ENCODE measurements around the gene TIAM1.

The TIAM1 gene

DNA sequence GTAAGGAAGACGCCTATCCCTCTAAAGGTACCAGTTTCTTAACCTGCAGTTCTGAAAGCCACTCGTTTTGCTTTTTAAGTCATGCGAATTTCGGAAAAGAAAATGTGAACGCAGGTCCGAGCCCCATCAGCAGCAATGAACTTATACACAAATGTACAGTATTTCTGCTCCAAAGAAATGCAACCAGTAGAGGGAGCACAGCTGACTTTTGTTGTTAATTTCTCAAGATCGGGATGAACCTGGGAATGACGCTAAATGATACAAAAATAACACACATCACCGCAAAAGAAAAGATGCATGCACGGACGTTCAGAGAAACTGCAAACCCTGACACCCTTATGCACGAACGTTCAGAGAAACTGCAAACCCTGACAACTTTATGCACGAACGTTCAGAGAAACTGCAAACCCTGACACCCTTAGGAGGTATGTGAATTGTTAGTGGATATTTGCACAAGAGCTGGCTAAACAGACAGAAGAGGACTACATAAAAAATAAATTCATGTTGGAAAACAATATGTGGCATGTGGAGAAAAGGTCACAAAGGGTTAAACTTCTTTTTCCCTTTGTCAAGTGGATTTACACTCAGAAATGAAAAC is 3.5 kb upstream of the TIAM1 start:
- peaks cover 0 to 3% (median 0%) of the 10 kb centered on the region in 5 experiments for H3K9me3 ChIP-seq (ENCODE audit: control extremely low read depth in 1 of 5, control insufficient read depth in 4 of 5, insufficient read depth in 2 of 5, low read depth in 1 of 5, low read length in 4 of 5)
- peaks cover 2 to 23% (median 18%) of the 10 kb centered on the region in 4 experiments for H3K4me1 ChIP-seq (ENCODE audit: control extremely low read depth in 1 of 4, control insufficient read depth in 4 of 4, insufficient read depth in 4 of 4, low read length in 3 of 4)
- POLR2A ChIA-PET, result no interaction called here
- H3K36me3 ChIP-seq (ENCODE audit: control insufficient read depth in 4 of 4, insufficient read depth in 4 of 4, low read length in 3 of 4), result no peaks in the 10 kb centered on the region
- 92% methylated on average over 10 of the region's 15 CpGs for WGBS (ENCODE audit: insufficient coverage)
- no peak overlapping the region for H3K4me3 ChIP-seq (ENCODE audit: control insufficient read depth in 1 of 7, extremely low read depth in 1 of 7, insufficient read depth in 4 of 7, low read depth in 2 of 7, low read length in 6 of 7)
- no peak for DNase-seq
- peaks cover 0 to 36% (median 7%) of the 10 kb centered on the region in 5 experiments for H3K27me3 ChIP-seq (replicated peaks in 2 of 5; ENCODE audit: control insufficient read depth in 4 of 5, insufficient read depth in 5 of 5, low read length in 4 of 5)
- no peak overlapping the region for H3K27ac ChIP-seq (ENCODE audit: insufficient read depth in 1 of 2, low read depth in 1 of 2, low read length in 2 of 2, poor library complexity in 1 of 2, severe bottlenecking in 2 of 2)
- CTCF ChIA-PET, result interaction anchor here (1.0 kb wide), 2 partner anchors 9 to 33 kb away, joined by 3 read pairs; no protein-coding TSS in a partner anchor

DNA sequence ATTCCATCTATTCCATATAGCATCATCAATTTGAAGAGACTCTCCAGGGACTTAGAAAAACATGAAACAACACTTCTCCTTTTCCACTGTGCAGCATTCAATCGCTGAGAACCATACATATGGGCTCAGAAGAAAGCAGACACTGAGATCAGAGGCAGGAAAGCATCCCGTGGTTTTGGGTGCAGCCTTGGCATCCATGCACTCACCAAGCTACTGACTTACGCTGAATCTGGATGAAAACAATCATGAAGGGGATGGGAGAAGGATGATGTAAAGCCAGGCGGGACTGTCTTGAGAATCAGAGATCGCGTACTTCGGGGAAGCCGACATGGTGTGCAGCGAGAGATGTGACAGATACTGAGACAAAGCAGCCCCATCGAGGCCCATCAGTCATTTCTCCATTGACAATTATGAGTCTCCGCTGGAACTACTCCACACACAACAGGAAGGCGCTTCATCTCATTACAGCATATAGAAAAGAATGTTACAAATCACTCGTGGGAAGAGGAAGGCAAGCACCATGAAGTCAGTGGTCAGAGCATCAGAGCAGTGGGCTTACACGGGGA is 2.3 kb upstream of the TIAM1 start:
- POLR2A ChIA-PET, result no interaction called here
- Histone ChIP-seq H3K4me1 (ENCODE audit: control extremely low read depth in 1 of 4, control insufficient read depth in 4 of 4, insufficient read depth in 4 of 4, low read length in 3 of 4) (peaks cover 2 to 34% (median 18%) of the 10 kb centered on the region in 4 experiments), H3K36me3 (ENCODE audit: control insufficient read depth in 4 of 4, insufficient read depth in 4 of 4, low read length in 3 of 4) (no peaks in the 10 kb centered on the region), H3K27ac (ENCODE audit: insufficient read depth in 1 of 2, low read depth in 1 of 2, low read length in 2 of 2, poor library complexity in 1 of 2, severe bottlenecking in 2 of 2) (no peak overlapping the region), H3K4me3 (ENCODE audit: control insufficient read depth in 1 of 7, extremely low read depth in 1 of 7, insufficient read depth in 4 of 7, low read depth in 2 of 7, low read length in 6 of 7) (no peak overlapping the region), H3K27me3 (replicated peaks in 2 of 5; ENCODE audit: control insufficient read depth in 4 of 5, insufficient read depth in 5 of 5, low read length in 4 of 5) (peaks cover 0 to 42% (median 9%) of the 10 kb centered on the region in 5 experiments), H3K9me3 (ENCODE audit: control extremely low read depth in 1 of 5, control insufficient read depth in 4 of 5, insufficient read depth in 2 of 5, low read depth in 1 of 5, low read length in 4 of 5) (peaks cover 0 to 3% (median 0%) of the 10 kb centered on the region in 5 experiments)
- 83% methylated on average over 10 of the region's 14 CpGs for WGBS (ENCODE audit: insufficient coverage)
- DNase-seq, result no peak
- CTCF ChIA-PET, result interaction anchor here (0.9 kb wide), 1 partner anchor 247 kb away, joined by 3 read pairs; no protein-coding TSS in a partner anchor

DNA sequence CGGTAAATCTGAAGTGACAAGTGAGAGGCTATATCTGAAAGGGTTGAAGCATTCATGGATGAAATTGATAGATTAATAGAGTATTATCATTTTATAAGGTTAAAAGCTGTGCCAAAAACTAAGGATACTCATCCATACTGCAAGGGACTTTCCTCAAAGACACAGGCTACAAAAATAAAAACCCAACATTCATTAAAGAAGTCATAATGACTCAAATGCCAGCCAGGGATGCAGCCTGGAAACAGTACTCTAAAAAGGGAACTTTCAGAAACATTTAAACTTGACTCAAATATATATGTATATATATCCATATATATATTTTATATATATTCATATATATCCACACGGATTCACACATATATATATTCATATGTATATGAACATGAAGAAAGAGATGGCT is 1.1 kb upstream of the TIAM1 start:
- Histone ChIP-seq H3K27me3 (replicated peaks in 2 of 5; ENCODE audit: control insufficient read depth in 4 of 5, insufficient read depth in 5 of 5, low read length in 4 of 5) (peaks cover 0 to 42% (median 9%) of the 10 kb centered on the region in 5 experiments), H3K36me3 (ENCODE audit: control insufficient read depth in 4 of 4, insufficient read depth in 4 of 4, low read length in 3 of 4) (no peaks in the 10 kb centered on the region), H3K27ac (ENCODE audit: insufficient read depth in 1 of 2, low read depth in 1 of 2, low read length in 2 of 2, poor library complexity in 1 of 2, severe bottlenecking in 2 of 2) (no peak overlapping the region), H3K4me3 (ENCODE audit: control insufficient read depth in 1 of 7, extremely low read depth in 1 of 7, insufficient read depth in 4 of 7, low read depth in 2 of 7, low read length in 6 of 7) (no peak overlapping the region), H3K4me1 (ENCODE audit: control extremely low read depth in 1 of 4, control insufficient read depth in 4 of 4, insufficient read depth in 4 of 4, low read length in 3 of 4) (peaks cover 2 to 40% (median 18%) of the 10 kb centered on the region in 4 experiments), H3K9me3 (ENCODE audit: control extremely low read depth in 1 of 5, control insufficient read depth in 4 of 5, insufficient read depth in 2 of 5, low read depth in 1 of 5, low read length in 4 of 5) (no peaks in the 10 kb centered on the region)
- 100% methylated on average over 1 of the region's 2 CpGs for WGBS (ENCODE audit: insufficient coverage)
- ChIA-PET CTCF (no interaction called here), POLR2A (no interaction called here)
- DNase-seq, result no peak

DNA sequence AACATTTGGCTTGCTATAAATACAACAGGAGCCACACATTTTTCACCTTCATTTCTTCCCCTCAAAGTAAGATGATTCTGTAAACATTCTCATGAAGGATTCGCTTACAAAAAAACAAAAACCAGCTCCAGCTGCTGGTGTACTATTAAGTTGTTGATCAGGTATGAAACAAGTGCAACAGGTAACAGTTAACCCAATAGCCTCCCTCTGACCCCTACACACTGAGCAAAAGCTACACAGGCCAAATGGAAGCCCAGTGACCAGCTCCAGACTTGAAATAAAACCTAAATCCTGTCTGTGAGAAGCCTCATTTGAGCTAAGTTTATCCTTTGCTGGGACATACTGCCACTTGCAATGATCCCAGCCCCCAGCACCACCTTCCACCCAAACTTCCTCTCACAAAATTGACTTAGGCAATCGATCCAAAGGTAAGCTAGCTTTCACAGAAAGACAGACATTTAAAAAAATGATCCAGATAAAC is 991 bp downstream of the TIAM1 start:
- Histone ChIP-seq H3K4me1 (ENCODE audit: control extremely low read depth in 1 of 4, control insufficient read depth in 4 of 4, insufficient read depth in 4 of 4, low read length in 3 of 4) (peaks cover 2 to 37% (median 18%) of the 10 kb centered on the region in 4 experiments), H3K4me3 (ENCODE audit: control insufficient read depth in 1 of 7, extremely low read depth in 1 of 7, insufficient read depth in 4 of 7, low read depth in 2 of 7, low read length in 6 of 7) (peak overlapping the region in 2 of 7 experiments; percentile 59 to 77), H3K36me3 (ENCODE audit: control insufficient read depth in 4 of 4, insufficient read depth in 4 of 4, low read length in 3 of 4) (peaks cover 0 to 11% (median 0%) of the 10 kb centered on the region in 4 experiments), H3K9me3 (ENCODE audit: control extremely low read depth in 1 of 5, control insufficient read depth in 4 of 5, insufficient read depth in 2 of 5, low read depth in 1 of 5, low read length in 4 of 5) (no peaks in the 10 kb centered on the region), H3K27ac (ENCODE audit: insufficient read depth in 1 of 2, low read depth in 1 of 2, low read length in 2 of 2, poor library complexity in 1 of 2, severe bottlenecking in 2 of 2) (no peak overlapping the region), H3K27me3 (replicated peaks in 2 of 5; ENCODE audit: control insufficient read depth in 4 of 5, insufficient read depth in 5 of 5, low read length in 4 of 5) (peaks cover 0 to 45% (median 9%) of the 10 kb centered on the region in 5 experiments)
- DNase-seq, result no peak
- ChIA-PET POLR2A (no interaction called here), CTCF (interaction anchor here (1.0 to 2.1 kb wide), 4 partner anchors 17 to 234 kb away, joined by 3 to 5 read pairs (median 3); no protein-coding TSS in a partner anchor)
- no CpG with 5 or more reads among the region's 2 CpGs for WGBS (ENCODE audit: insufficient coverage)

DNA sequence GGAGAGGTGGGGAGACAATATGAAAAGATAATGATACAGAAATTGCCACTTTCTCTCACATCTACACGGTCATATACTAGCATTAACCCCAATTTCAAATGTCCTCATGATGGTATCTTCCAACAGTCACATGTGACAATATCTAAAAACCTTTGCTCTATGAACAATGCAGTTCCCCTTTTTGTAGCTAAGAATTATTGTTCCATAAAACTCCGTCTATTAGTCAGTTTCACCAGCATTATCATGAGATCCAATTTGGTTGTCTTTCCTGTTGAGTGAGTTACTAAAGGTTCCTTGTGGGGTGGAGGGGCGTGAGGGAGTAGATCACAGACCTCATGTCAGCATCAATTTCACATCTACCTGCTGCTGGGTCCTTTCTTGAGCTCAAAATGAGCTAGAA is 1.7 kb downstream of the TIAM1 start:
- ChIA-PET CTCF (interaction anchor here (1.0 to 2.1 kb wide), 5 partner anchors 16 to 233 kb away, joined by 3 to 5 read pairs (median 3); no protein-coding TSS in a partner anchor), POLR2A (no interaction called here)
- 57% methylated on average over 1 of the region's 3 CpGs for WGBS (ENCODE audit: insufficient coverage)
- DNase-seq, result peak in 2 of 3 donors; percentile 63 to 76
- Histone ChIP-seq H3K4me3 (ENCODE audit: control insufficient read depth in 1 of 7, extremely low read depth in 1 of 7, insufficient read depth in 4 of 7, low read depth in 2 of 7, low read length in 6 of 7) (peak overlapping the region in 1 of 7 experiments; percentile 77), H3K27me3 (replicated peaks in 2 of 5; ENCODE audit: control insufficient read depth in 4 of 5, insufficient read depth in 5 of 5, low read length in 4 of 5) (peaks cover 0 to 45% (median 9%) of the 10 kb centered on the region in 5 experiments), H3K36me3 (ENCODE audit: control insufficient read depth in 4 of 4, insufficient read depth in 4 of 4, low read length in 3 of 4) (peaks cover 0 to 13% (median 0%) of the 10 kb centered on the region in 4 experiments), H3K9me3 (ENCODE audit: control extremely low read depth in 1 of 5, control insufficient read depth in 4 of 5, insufficient read depth in 2 of 5, low read depth in 1 of 5, low read length in 4 of 5) (no peaks in the 10 kb centered on the region), H3K4me1 (ENCODE audit: control extremely low read depth in 1 of 4, control insufficient read depth in 4 of 4, insufficient read depth in 4 of 4, low read length in 3 of 4) (peaks cover 2 to 37% (median 18%) of the 10 kb centered on the region in 4 experiments), H3K27ac (ENCODE audit: insufficient read depth in 1 of 2, low read depth in 1 of 2, low read length in 2 of 2, poor library complexity in 1 of 2, severe bottlenecking in 2 of 2) (no peak overlapping the region)

DNA sequence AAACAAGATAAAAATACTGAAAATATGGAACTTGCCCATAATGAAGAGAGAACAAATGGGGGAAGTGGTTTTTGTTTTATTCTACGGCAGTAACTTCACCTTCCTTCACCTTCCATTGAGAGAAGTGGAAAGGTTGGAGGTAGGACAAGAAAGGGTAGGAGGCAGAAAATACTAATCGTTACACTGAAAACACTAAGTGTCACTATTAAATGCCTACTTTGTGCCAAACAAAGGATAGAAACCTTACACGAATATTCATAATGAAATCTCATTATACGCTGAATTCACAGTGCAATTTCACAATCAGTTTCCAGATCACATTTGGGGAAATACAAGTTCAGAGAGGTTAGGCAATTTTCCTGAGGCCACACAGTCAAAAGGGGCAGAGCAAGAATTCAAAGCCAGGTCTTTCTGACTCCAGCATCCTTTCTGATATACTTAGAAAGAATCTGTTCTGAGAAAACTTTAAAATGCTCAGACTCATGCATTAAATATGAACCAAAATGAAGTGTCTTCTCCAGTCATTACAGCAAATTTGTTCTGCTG is 3.0 kb downstream of the TIAM1 start:
- H3K36me3 ChIP-seq (ENCODE audit: control insufficient read depth in 4 of 4, insufficient read depth in 4 of 4, low read length in 3 of 4), result peaks cover 0 to 20% (median 0%) of the 10 kb centered on the region in 4 experiments
- H3K9me3 ChIP-seq (ENCODE audit: control extremely low read depth in 1 of 5, control insufficient read depth in 4 of 5, insufficient read depth in 2 of 5, low read depth in 1 of 5, low read length in 4 of 5), result no peaks in the 10 kb centered on the region
- peaks cover 2 to 37% (median 18%) of the 10 kb centered on the region in 4 experiments for H3K4me1 ChIP-seq (ENCODE audit: control extremely low read depth in 1 of 4, control insufficient read depth in 4 of 4, insufficient read depth in 4 of 4, low read length in 3 of 4)
- H3K27me3 ChIP-seq (replicated peaks in 2 of 5; ENCODE audit: control insufficient read depth in 4 of 5, insufficient read depth in 5 of 5, low read length in 4 of 5), result peaks cover 0 to 41% (median 9%) of the 10 kb centered on the region in 5 experiments
- CTCF ChIA-PET, result no interaction called here
- no peak for DNase-seq
- no peak overlapping the region for H3K4me3 ChIP-seq (ENCODE audit: control insufficient read depth in 1 of 7, extremely low read depth in 1 of 7, insufficient read depth in 4 of 7, low read depth in 2 of 7, low read length in 6 of 7)
- no peak overlapping the region for H3K27ac ChIP-seq (ENCODE audit: insufficient read depth in 1 of 2, low read depth in 1 of 2, low read length in 2 of 2, poor library complexity in 1 of 2, severe bottlenecking in 2 of 2)
- 70% methylated on average over 4 of the region's 4 CpGs for WGBS (ENCODE audit: insufficient coverage)
- POLR2A ChIA-PET, result no interaction called here

All from common myeloid progenitor, CD34-positive (primary cell).